Measurements from ENCODE around the gene MED15. TPM values are rescaled to one million over a fixed set of nuclear protein-coding genes. Genes with fewer than 3 reads are reported as not detected.

MED15 gene
- total RNA-seq, 1 experiment from 2014 or later = 59.3 TPM

DNA sequence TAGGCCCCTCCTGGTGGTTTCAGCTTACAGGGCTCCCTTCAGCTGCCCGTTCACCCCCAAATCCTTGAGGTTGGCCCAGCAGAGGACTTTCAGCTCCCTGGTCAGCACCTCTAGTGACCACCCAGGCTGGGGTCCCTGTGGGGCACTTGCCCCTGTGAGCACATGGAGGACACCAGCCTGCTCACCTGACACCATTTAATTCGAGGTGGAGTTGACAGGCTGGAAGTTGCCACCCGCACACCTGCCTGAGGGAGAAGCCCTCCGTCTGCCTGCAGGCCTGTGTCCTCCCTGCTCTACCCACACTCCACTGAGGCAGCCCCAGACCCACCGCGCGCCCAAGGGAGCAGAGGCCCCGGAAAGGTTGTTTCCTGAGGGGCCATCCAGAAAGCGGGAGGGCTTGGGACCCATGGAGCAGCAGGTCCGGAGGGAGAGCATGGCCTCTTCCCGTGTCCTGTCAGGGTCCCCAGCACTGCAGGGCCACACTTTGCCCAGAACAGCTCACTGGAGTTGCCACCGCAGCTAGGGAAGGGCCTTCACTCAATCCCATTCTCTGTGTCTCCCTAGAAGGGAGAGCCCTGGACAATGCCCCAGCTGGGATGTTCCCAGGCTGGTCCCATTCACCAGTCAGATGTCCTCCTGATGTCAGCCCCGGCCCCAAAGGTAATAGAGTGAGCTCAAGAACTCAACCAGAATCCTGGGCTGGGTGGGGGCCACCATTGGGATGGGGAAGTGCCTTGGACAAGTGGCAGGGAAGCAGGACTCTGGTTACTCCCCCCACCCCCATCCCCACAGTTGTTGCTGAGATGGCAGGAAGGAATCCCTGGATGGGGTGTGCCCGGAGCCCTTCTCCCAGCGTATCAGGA, 82.4 kb downstream of the MED15 start:
- no peak for DNase-seq (ENCODE audit: low read depth, low spot score)
- intact Hi-C loops (cut with micrococcal nuclease; ENCODE audit: unreplicated experiment) (no loop called here), in situ Hi-C loops (cut with HindIII; ENCODE audit: low pct_unique_long_range_greater_than_20kb, low sequenced_read_pairs) (no loop called here)
- Histone ChIP-seq H3K4me3 (ENCODE audit: low read depth in 2 of 2, low read length in 2 of 2) (no peak overlapping the region), H3K4me1 (ENCODE audit: control insufficient read depth, insufficient read depth, low read length) (no peaks in the 10 kb centered on the region), H3K9me3 (ENCODE audit: control insufficient read depth, insufficient read depth, low read depth, low read length) (no peaks in the 10 kb centered on the region), H3K36me3 (ENCODE audit: control insufficient read depth, insufficient read depth, low read length) (no peaks in the 10 kb centered on the region; the same call in 1 of the 2 replicates), H3K27me3 (ENCODE audit: control insufficient read depth, insufficient read depth, low read length) (no peaks in the 10 kb centered on the region), H3K27ac (ENCODE audit: low read length) (no peak overlapping the region)
- TF ChIP-seq CTCF (IDR thresholded peaks at IDR 0.05) (no peak), POLR2AphosphoS5 (IDR thresholded peaks at IDR 0.05; ENCODE audit: low read depth, low read length) (no peak), TCF7L2 (IDR thresholded peaks at IDR 0.05; ENCODE audit: low read depth, low read length) (no peak), SIN3A (IDR thresholded peaks at IDR 0.05; ENCODE audit: borderline replicate concordance, insufficient read depth, low read depth, low read length) (no peak)
- TF ChIP-seq, protein P1, sequence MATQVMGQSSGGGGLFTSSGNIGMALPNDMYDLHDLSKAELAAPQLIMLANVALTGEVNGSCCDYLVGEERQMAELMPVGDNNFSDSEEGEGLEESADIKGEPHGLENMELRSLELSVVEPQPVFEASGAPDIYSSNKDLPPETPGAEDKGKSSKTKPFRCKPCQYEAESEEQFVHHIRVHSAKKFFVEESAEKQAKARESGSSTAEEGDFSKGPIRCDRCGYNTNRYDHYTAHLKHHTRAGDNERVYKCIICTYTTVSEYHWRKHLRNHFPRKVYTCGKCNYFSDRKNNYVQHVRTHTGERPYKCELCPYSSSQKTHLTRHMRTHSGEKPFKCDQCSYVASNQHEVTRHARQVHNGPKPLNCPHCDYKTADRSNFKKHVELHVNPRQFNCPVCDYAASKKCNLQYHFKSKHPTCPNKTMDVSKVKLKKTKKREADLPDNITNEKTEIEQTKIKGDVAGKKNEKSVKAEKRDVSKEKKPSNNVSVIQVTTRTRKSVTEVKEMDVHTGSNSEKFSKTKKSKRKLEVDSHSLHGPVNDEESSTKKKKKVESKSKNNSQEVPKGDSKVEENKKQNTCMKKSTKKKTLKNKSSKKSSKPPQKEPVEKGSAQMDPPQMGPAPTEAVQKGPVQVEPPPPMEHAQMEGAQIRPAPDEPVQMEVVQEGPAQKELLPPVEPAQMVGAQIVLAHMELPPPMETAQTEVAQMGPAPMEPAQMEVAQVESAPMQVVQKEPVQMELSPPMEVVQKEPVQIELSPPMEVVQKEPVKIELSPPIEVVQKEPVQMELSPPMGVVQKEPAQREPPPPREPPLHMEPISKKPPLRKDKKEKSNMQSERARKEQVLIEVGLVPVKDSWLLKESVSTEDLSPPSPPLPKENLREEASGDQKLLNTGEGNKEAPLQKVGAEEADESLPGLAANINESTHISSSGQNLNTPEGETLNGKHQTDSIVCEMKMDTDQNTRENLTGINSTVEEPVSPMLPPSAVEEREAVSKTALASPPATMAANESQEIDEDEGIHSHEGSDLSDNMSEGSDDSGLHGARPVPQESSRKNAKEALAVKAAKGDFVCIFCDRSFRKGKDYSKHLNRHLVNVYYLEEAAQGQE (IDR thresholded peaks at IDR 0.05; ENCODE audit: insufficient read depth in 1 of 2, low read depth in 2 of 2, low read length in 1 of 2) = no peak
- BruUV-seq (replicated peaks) = no TSS peak
- ChIA-PET POLR2A (no interaction called here), CTCF (interaction anchor here (0.7 kb wide), 1 partner anchor 84 kb away, joined by 13 read pairs; no protein-coding TSS in a partner anchor)
- peak; percentile 14; the same call in 1 of the 2 replicates for ATAC-seq

- Histone ChIP-seq H3K27ac (ENCODE audit: low read length) (no peak overlapping the region), H3K36me3 (ENCODE audit: control insufficient read depth, insufficient read depth, low read length) (no peaks in the 10 kb centered on the region), H3K4me3 (ENCODE audit: low read depth in 2 of 2, low read length in 2 of 2) (no peak overlapping the region), H3K27me3 (ENCODE audit: control insufficient read depth, insufficient read depth, low read length) (no peaks in the 10 kb centered on the region), H3K9me3 (ENCODE audit: control insufficient read depth, insufficient read depth, low read depth, low read length) (no peaks in the 10 kb centered on the region), H3K4me1 (ENCODE audit: control insufficient read depth, insufficient read depth, low read length) (no peaks in the 10 kb centered on the region)
- ChIA-PET CTCF (no interaction called here), POLR2A (no interaction called here)
- intact Hi-C loops (cut with micrococcal nuclease; ENCODE audit: unreplicated experiment) (no loop called here), in situ Hi-C loops (cut with HindIII; ENCODE audit: low pct_unique_long_range_greater_than_20kb, low sequenced_read_pairs) (no loop called here)
- DNase-seq (ENCODE audit: low read depth, low spot score) (no peak), ATAC-seq (peak; percentile 27)
- no TSS peak for BruUV-seq (replicated peaks)
- TF ChIP-seq CTCF (IDR thresholded peaks at IDR 0.05) = no peak
- TF ChIP-seq, protein P1 (IDR thresholded peaks at IDR 0.05; ENCODE audit: insufficient read depth in 1 of 2, low read depth in 2 of 2, low read length in 1 of 2) = no peak
- no peak for TF ChIP-seq POLR2AphosphoS5 (IDR thresholded peaks at IDR 0.05; ENCODE audit: low read depth, low read length)
- TF ChIP-seq SIN3A (IDR thresholded peaks at IDR 0.05; ENCODE audit: borderline replicate concordance, insufficient read depth, low read depth, low read length) = no peak
Observed at GRCh38 chr22:20590477-20591294, 83.3 kb downstream of the MED15 start.
